Sigmoid colon (tissue), 4 donors: ENCODE results near the gene IFNGR1.

Experiments used
- CTCF ChIP-seq, 4 experiments: fragments of 450-650 bp in 3 of 4; fragments of 200-600 bp in 1 of 4; IDR thresholded peaks; one replicate each; pipeline ENCODE4 v1.5.1; 2016 to 2019; ENCODE audit warnings: antibody characterized with exemption in 4 of 4, mild to moderate bottlenecking in 3 of 4, moderate library complexity in 2 of 4
- EP300 ChIP-seq, 4 donors: sonication (generic); formaldehyde crosslinking; IDR thresholded peaks; one replicate each; pipeline ENCODE4 v1.6.1; 2017; ENCODE audit warnings: antibody characterized with exemption in 4 of 4
- POLR2A ChIP-seq, 2 donors: fragments of 450-650 bp; IDR thresholded peaks; one replicate each; pipeline ENCODE4 v1.6.1; 2016; ENCODE audit warnings: antibody characterized with exemption in 2 of 2, mild to moderate bottlenecking in 2 of 2, moderate library complexity in 2 of 2
- POLR2AphosphoS5 ChIP-seq, 4 donors: sonication (generic); formaldehyde crosslinking; IDR thresholded peaks; one replicate each; pipeline ENCODE4 v1.6.1; 2017; ENCODE audit warnings: antibody characterized with exemption in 4 of 4

GRCh38 chr6:137235686-137236085, 16.5 kb upstream of the IFNGR1 start:
- TF ChIP-seq CTCF (IDR thresholded peaks at IDR 0.05) (no peak), POLR2A (IDR thresholded peaks at IDR 0.05) (no peak), EP300 (IDR thresholded peaks at IDR 0.05) (no peak), POLR2AphosphoS5 (IDR thresholded peaks at IDR 0.05) (no peak)
